HG03521 (cell line): Measurements from ENCODE around the gene CDH13.

Experiments
- ATAC-seq: cut with Tn5 transposase; IDR thresholded peaks from one replicate; pipeline ENCODE4 v1.9.1; 2021; ENCODE audit warnings: mild to moderate bottlenecking, moderate library complexity; ENCODE audit not compliant: unreplicated experiment

Gene CDH13

GRCh38 chr16:82626791-82627261, at the start of gene CDH13:
CDH13 (plus strand) TSS chr16:82626969.
- no peak for ATAC-seq

DNA sequence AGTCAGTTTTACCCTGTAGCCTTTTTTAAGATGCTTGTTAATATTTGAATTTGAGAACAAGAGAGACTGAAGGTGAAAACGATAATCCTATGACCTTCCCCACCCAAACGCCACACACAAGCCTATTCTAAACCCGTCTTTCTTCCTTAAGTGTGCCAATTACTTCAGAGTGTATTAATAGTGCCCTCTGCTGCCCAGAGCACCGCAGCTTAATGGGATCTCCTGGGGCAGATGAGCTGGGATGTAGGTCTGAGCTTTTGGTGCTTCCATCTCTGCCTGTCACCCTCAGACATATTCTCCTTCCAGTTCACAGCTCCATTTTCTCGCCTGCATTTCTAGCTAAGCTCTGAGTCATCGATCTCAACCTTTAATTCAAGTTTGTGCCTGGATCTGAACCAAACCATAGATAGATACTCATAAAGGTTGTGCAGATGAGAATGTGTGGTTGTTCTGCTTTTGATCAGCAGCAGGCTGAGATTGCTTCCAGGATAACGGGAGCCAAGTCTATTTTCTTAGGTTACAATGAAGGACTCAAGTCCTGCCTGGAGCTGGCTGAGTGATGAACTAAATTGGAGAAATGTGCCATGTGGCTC, 46.4 kb upstream of the CDH13 start:
- ATAC-seq, result no peak

GRCh38 chr16:82582975-82583374, 43.8 kb upstream of the CDH13 start:
- no peak for ATAC-seq

DNA sequence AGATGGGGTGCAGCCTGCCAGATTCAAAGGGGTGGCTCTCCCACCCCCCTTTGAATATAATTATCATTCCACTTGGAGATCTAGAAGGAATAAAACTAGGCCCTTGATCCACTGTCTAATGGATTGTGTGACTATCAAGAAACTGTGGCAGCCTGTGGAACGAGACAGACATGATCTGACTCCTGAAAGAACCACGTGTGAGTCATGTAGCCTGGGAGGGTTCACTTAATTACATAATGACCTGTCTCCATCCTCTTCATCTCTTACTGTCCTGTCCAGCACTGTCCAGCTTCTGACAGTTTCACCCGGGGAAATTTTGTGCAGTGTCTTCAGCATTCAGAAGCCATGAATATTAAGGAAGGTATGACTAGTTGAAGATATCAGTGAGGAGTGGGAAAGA, 43.3 kb upstream of the CDH13 start:
- ATAC-seq, result no peak

GRCh38 chr16:82584553-82585152, 42.1 kb upstream of the CDH13 start:
- no peak for ATAC-seq

DNA sequence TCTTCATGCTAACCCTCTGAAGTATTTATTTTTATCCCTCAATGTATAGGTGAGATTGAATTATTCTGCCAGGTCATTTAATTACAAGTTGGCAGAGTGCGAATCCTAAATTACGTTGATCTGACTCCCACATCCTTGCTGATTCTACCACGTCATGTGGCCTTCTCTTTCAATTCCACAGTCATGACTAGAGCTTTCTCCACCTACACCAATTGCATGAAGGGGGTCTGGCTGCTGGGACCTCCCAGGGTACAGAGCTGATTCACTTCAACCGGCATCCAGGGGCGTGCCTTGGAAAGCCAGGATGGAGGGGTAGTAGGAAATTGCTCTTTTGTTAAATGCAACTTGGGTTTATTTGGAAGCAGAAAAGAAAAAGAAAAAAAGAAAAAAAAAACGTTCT, 41.1 kb upstream of the CDH13 start:
- no peak for ATAC-seq

DNA sequence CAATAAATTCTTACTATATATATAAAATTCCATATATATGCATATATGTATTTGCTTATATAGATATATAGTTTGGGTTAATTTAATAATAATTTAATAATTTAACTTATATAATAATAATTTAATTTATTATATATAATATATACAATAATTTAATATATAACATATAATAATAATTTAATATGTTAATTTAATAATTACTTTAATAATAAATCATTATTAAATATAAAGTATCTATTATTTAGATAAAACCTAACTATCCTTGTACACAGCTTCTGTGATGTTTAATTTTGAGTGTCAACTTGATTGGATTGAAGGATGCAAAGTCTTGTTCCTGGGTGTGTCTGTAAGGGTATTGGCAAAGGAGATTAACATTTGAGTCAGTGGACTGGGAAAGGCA, 40.6 kb upstream of the CDH13 start:
- ATAC-seq, result no peak

DNA sequence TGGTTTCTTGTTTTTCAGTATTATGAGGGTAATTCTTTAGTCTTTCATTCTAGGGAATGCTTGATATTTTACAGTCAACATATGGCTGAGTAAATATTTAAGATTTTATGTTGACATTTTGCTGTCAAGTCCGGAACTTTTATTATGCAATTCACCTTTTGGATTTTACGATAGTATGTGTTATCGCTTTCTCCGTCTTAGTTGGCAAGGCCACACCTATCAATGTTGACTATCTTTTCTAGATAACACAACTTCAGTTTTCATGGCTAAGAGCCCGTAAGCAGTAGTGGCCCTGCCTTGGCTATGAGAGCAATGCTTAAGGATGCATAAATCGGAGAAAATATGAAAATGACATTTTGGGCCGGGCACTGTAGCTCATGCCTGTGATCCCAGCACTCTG, 39.5 kb upstream of the CDH13 start:
- ATAC-seq, result no peak

GRCh38 chr16:82589407-82589806, 37.4 kb upstream of the CDH13 start:
- ATAC-seq, result no peak

DNA sequence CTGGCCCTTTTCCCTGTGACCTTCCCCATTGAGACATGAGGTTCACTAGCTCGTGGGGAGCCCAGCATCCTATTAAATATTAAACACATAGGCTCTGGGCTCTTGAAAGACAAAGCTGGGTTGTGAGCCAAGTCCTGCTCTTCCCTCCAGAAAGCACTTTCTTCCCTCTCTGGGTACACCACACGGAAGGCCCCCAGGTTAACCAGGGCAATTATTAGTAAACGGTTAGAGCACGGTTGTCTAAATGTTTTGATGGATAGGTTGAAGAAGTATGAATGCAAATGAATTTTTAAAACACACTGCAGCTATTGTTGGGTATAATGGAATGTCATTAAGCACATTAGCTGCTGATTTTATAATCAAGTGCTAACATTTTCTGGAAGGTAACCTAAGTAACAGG, 32.7 kb upstream of the CDH13 start:
- ATAC-seq, result no peak

GRCh38 chr16:82598771-82599170, 28.0 kb upstream of the CDH13 start:
- ATAC-seq, result no peak

GRCh38 chr16:82601989-82602640, 24.7 kb upstream of the CDH13 start:
- no peak for ATAC-seq

- ATAC-seq, result no peak
Observed at GRCh38 chr16:82603784-82604411, 22.9 kb upstream of the CDH13 start.

GRCh38 chr16:82605076-82605475, 21.7 kb upstream of the CDH13 start:
- no peak for ATAC-seq

DNA sequence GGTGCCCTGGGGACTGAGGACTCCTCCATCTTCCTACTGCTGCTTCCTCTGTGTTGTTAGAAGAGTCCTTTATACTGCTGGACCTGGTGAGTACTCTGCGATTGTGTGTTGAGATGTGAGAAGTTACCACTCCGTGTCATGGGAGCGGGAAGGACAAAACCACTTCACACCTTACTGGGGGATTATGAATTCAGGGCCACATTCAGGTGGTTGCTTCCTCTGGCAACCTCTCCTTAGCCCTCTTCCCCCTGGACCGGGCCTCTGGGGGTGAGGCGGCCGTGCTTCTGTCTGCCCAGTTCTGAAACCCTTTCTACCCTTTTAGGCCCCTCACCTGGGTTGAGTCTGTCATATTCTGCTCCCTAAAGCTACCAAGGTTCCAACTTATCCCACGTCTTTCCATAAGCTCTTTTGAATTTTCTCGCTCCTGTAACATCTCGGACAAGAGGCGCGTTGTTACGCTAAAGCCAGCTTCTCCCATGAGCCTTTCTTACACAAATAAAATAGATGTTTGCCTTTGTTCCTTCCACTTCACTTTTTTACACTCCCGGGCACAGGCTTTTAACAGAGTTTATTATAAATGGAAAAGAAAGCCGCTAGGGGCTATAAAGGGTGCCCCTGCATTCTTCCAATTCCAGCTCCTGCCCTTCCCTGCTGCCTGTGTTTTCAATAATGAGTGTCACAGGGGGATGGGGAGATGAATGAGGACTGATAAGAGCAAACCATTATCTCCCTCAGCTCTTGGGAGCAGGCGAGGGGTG, 20.7 kb upstream of the CDH13 start:
- no peak for ATAC-seq

- no peak for ATAC-seq
Observed at GRCh38 chr16:82609140-82609539, 17.6 kb upstream of the CDH13 start.

DNA sequence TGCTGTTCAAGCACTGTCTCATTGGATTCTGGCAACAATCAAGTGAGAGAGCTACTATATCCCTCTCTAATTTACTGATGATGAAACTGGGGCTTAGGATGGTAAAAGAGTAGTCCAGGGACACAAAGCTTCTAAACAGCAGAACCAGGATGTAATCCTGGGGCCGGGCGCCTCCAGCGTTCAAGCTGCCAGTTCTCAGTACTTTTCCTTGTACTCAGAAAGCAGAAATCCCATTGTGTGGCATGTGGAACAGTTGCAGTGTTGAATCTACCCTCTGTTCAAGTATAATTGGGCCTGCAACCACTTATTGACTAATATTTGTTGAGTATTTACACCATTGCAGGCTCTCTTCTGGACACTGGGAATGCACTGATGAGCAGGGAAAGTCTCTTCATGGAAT, 14.5 kb upstream of the CDH13 start:
- ATAC-seq, result no peak

- ATAC-seq, result no peak
Observed at GRCh38 chr16:82616356-82616755, 10.4 kb upstream of the CDH13 start.

GRCh38 chr16:82621781-82622180, 5.0 kb upstream of the CDH13 start:
- ATAC-seq, result no peak

DNA sequence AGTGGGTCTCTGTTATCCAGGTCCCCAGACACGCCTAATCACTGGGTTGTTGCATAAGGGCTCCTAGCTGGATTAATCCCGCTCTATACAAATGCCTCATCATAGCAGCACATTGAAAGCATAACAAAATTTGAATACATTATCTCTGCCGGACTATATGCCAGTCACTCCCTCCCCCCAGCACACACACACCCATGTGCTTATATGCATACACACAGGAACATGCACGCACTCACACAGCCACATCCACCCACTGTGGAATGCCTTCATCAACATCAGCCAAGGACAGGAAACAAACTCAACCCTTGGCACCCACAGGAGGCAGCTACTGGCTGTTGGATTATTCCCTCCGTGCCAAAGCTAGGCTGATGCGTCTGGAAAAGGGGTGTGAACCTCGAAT, 3.5 kb upstream of the CDH13 start:
- ATAC-seq, result no peak
